Stomach smooth muscle (tissue), 2 donors: ENCODE data around the gene PLXNA4.

Experiments used
- H3K27ac ChIP-seq: one replicate; pipeline ENCODE4 v1.7.0; 2013; ENCODE audit warnings: mild to moderate bottlenecking, low read length, inconsistent platforms
- H3K27me3 ChIP-seq, 2 donors: one replicate each; pipeline ENCODE4 v1.7.0; 2013; ENCODE audit warnings: low read length in 2 of 2; ENCODE audit not compliant: insufficient read depth in 2 of 2, control insufficient read depth in 1 of 2
- H3K36me3 ChIP-seq, 2 donors: one replicate each; pipeline ENCODE4 v1.7.0; 2013; ENCODE audit warnings: low read length in 2 of 2; ENCODE audit not compliant: control insufficient read depth in 2 of 2, insufficient read depth in 2 of 2
- H3K4me1 ChIP-seq: one replicate; pipeline ENCODE4 v1.7.0; 2013; ENCODE audit warnings: low read length; ENCODE audit not compliant: control insufficient read depth, insufficient read depth
- H3K4me3 ChIP-seq, 2 donors: one replicate each; pipeline ENCODE4 v1.7.0; 2013; ENCODE audit warnings: low read length in 2 of 2
- H3K9ac ChIP-seq, 2 donors: one replicate each; pipeline ENCODE4 v1.7.0; 2013; ENCODE audit warnings: low read length in 2 of 2, mild to moderate bottlenecking in 1 of 2
- H3K9me3 ChIP-seq, 2 donors: one replicate each; pipeline ENCODE4 v1.7.0; 2013; ENCODE audit warnings: low read length in 2 of 2; ENCODE audit not compliant: control insufficient read depth in 2 of 2
- donor health status: healthy.
- donor health status: Pancreatic carcinoma.

Gene PLXNA4

DNA sequence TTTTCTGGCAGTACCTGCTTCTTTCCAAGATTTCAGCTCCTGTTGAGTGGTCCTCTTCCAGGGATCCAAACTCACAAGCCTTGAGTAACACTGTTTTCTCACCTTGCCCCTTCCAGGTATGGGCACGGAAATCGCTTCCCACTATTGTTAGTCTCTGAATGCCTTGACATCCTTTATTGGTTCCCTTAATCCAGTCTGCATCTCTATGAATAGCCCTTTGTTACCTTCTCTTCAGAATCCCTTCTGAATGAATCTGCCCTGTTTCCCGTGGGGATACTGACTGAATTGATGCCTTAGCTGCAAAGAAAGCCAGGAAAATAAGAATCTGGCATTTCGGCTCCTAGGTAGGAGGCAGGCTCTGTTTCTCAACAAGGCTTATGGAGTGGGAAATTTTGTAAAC lies 467.7 kb downstream of the PLXNA4 start:
- H3K9ac ChIP-seq, result no peak overlapping the region
- no peaks in the 10 kb centered on the region for H3K36me3 ChIP-seq
- no peaks in the 10 kb centered on the region for H3K27me3 ChIP-seq
- no peak overlapping the region for H3K27ac ChIP-seq
- H3K4me1 ChIP-seq, result no peaks in the 10 kb centered on the region
- H3K9me3 ChIP-seq, result no peaks in the 10 kb centered on the region
- H3K4me3 ChIP-seq, result no peak overlapping the region

DNA sequence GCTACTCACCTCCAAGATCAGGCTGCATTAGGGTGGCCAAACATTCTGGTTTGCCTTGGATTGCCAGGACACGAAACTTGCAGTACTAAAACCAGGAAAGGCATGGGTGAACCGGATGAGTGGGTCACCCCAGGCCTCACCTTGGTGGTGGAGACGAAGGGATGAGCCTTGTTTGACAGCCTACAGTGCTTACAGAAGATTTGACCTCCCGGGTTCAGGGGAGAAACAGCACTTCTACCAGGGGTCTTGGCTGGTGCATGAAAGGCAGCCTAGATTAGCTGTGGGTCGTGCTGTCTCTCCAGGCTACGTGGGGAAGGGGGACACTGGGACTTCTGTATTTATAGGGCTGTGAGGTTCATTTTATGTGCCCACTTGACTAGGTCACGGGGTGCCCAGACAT lies 469.8 kb downstream of the PLXNA4 start:
- H3K9ac ChIP-seq, result no peak overlapping the region
- H3K4me1 ChIP-seq, result no peaks in the 10 kb centered on the region
- no peak overlapping the region for H3K27ac ChIP-seq
- no peaks in the 10 kb centered on the region for H3K9me3 ChIP-seq
- no peak overlapping the region for H3K4me3 ChIP-seq
- no peaks in the 10 kb centered on the region for H3K27me3 ChIP-seq
- H3K36me3 ChIP-seq, result no peaks in the 10 kb centered on the region

DNA sequence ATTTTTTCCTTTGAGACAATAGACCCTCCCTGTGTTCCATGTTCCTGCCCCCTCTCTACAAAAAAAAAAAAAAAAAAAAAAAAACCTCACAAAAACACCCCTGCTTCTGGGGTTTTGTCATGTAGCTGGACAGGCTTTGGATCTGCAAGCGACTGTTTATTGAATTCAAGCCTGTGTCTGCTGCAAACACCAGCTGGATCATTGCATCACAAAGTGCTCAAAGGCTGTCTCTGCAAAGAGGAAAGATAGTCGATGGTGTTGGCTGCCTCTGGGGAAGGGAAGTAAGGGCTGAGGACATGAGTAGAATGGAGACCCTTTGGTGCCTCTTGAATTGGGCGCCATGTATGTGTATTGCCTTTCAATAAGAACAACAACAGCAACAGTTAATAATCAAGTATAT lies 471.2 kb downstream of the PLXNA4 start:
- no peaks in the 10 kb centered on the region for H3K9me3 ChIP-seq
- H3K27me3 ChIP-seq, result no peaks in the 10 kb centered on the region
- H3K36me3 ChIP-seq, result no peaks in the 10 kb centered on the region
- H3K4me3 ChIP-seq, result no peak overlapping the region
- H3K9ac ChIP-seq, result no peak overlapping the region
- no peaks in the 10 kb centered on the region for H3K4me1 ChIP-seq
- no peak overlapping the region for H3K27ac ChIP-seq

DNA sequence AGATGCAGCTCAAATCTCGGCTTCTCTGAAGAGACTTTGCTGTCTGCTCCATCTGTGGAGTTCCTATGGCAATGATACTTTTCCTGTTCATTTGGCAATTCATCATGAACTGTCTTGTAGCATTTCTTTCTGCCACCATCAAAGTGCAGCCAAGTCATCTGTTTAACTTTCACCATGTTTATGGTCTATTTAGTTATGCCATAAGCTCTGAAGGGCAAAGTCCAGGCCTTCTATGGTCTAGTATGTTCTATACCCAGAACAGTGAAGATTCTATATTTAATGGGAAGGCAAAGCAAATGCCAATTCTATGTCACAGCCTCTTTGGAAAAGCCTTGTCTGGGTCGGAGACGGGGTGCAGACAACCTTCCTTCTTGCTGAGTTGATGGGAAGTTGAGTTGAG lies 472.6 kb downstream of the PLXNA4 start:
- H3K36me3 ChIP-seq, result no peaks in the 10 kb centered on the region
- H3K27ac ChIP-seq, result no peak overlapping the region
- no peak overlapping the region for H3K9ac ChIP-seq
- no peaks in the 10 kb centered on the region for H3K9me3 ChIP-seq
- H3K27me3 ChIP-seq, result no peaks in the 10 kb centered on the region
- no peak overlapping the region for H3K4me3 ChIP-seq
- no peaks in the 10 kb centered on the region for H3K4me1 ChIP-seq

DNA sequence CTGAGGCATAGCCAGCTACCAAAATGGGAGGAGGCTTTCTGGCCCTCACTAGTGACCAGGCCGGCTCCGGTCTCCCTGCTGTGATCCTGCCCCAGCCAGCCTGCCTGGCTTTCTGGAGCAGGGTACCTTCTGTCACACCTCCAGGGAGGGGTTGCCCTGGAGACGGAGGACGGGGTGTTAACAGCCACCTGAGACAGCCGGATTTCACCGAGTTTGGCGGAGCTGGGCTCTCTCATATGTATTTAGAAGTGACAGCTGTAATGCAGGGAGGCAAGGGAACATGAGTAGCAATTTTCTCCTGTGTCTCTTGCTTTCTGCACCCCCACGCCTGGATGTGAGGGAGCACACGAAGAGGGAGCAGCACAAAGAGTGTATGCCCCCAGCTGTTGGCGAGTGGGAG lies 473.3 kb downstream of the PLXNA4 start:
- Histone ChIP-seq H3K36me3 (no peaks in the 10 kb centered on the region), H3K4me1 (no peaks in the 10 kb centered on the region), H3K27me3 (no peaks in the 10 kb centered on the region), H3K27ac (no peak overlapping the region), H3K9me3 (no peaks in the 10 kb centered on the region), H3K4me3 (no peak overlapping the region), H3K9ac (no peak overlapping the region)

GRCh38 chr7:132102391-132102790 lies 473.9 kb downstream of the PLXNA4 start:
- Histone ChIP-seq H3K4me1 (no peaks in the 10 kb centered on the region), H3K9ac (no peak overlapping the region), H3K9me3 (no peaks in the 10 kb centered on the region), H3K27me3 (no peaks in the 10 kb centered on the region), H3K4me3 (no peak overlapping the region), H3K27ac (no peak overlapping the region), H3K36me3 (no peaks in the 10 kb centered on the region)

GRCh38 chr7:132100981-132101380 lies 475.3 kb downstream of the PLXNA4 start:
- Histone ChIP-seq H3K27ac (no peak overlapping the region), H3K4me3 (no peak overlapping the region), H3K9ac (no peak overlapping the region), H3K36me3 (no peaks in the 10 kb centered on the region), H3K27me3 (no peaks in the 10 kb centered on the region), H3K4me1 (no peaks in the 10 kb centered on the region), H3K9me3 (no peaks in the 10 kb centered on the region)

DNA sequence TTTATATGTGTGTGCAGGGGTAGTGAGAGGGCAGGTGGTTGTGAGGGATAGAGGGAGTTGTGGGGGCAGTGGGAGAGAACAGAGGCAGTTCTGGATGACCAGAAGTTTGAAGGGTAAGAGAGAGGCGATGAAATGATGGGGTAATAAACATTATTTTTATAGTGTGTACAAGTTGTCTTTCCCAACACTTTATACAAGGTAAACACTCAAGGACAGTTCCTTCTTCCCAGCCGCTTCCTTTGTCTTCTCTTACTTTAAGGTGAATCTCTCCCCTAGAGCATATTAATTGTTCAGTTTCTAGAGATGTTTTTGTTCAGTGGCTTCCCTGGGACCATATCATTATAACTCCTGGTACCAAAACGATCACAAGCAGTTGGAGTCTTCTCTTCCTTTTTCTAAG lies 475.8 kb downstream of the PLXNA4 start:
- Histone ChIP-seq H3K27me3 (no peaks in the 10 kb centered on the region), H3K4me3 (no peak overlapping the region), H3K4me1 (no peaks in the 10 kb centered on the region), H3K9me3 (no peaks in the 10 kb centered on the region), H3K36me3 (no peaks in the 10 kb centered on the region), H3K27ac (no peak overlapping the region), H3K9ac (no peak overlapping the region)

- Histone ChIP-seq H3K27ac (no peak overlapping the region), H3K4me1 (no peaks in the 10 kb centered on the region), H3K9ac (no peak overlapping the region), H3K4me3 (no peak overlapping the region), H3K9me3 (no peaks in the 10 kb centered on the region), H3K27me3 (no peaks in the 10 kb centered on the region), H3K36me3 (no peaks in the 10 kb centered on the region)
These were observed 477.1 kb downstream of the PLXNA4 start for GRCh38 chr7:132099163-132099562.

GRCh38 chr7:132098327-132098726 lies 477.9 kb downstream of the PLXNA4 start:
- Histone ChIP-seq H3K27ac (no peak overlapping the region), H3K9ac (no peak overlapping the region), H3K27me3 (no peaks in the 10 kb centered on the region), H3K4me1 (no peaks in the 10 kb centered on the region), H3K4me3 (no peak overlapping the region), H3K36me3 (no peaks in the 10 kb centered on the region), H3K9me3 (no peaks in the 10 kb centered on the region)

DNA sequence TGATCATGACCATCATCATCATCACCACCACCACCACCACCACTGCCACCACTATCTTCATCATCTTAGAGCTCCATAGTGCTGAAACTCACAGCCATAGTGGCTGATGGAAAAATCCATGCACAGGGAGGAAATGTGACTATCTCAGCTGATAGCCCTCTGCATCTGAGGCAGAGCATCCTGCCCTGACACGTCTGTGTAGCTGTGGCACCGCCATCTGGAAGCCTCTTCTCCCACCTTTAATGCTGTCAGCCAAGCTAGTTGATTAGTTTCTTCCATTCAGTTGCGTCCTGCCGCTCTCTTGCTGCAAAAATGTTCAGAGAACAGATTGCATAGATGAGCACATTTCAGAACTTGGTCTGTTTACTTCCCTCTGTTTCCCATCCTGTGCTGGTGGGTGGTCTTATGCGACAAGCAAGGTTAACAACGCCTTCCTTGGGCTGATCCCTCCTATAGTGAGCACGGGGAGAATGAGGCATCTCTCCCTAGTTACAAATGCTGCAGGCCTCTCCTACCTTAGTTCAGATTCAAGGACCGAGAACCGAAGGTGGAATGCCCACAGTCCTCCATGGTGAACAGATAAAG lies 478.6 kb downstream of the PLXNA4 start:
- Histone ChIP-seq H3K27me3 (no peaks in the 10 kb centered on the region), H3K9me3 (no peaks in the 10 kb centered on the region), H3K36me3 (no peaks in the 10 kb centered on the region), H3K4me3 (no peak overlapping the region), H3K27ac (no peak overlapping the region), H3K9ac (no peak overlapping the region), H3K4me1 (no peaks in the 10 kb centered on the region)
